Prostate gland (tissue), 2 donors: ENCODE data around the gene PTPRK. TPM values are rescaled to one million over a fixed set of nuclear protein-coding genes. Genes with fewer than 3 reads are reported as not detected.

Experiments
- DNase-seq: peaks from one replicate; pipeline ENCODE4 v3.0.0-alpha.2; 2019; ENCODE audit warnings: low spot score
- H3K27ac ChIP-seq, 2 donors: fragments of 200-600 bp; sonication (generic); 2 replicates each; pipeline ENCODE4 v1.5.1; 2017 to 2019
- H3K27me3 ChIP-seq: fragments of 200-600 bp; sonication (generic); replicated peaks from 2 replicates; pipeline ENCODE4 v1.5.1; 2019; ENCODE audit not compliant: insufficient read depth
- H3K36me3 ChIP-seq, 2 donors: fragments of 200-600 bp; sonication (generic); 1 replicate in 1 of 2; 2 replicates in 1 of 2; pipeline versions ENCODE4 v1.5.1 to v1.8.1; 2017 to 2019
- H3K4me1 ChIP-seq: fragments of 200-600 bp; sonication (generic); replicated peaks from 2 replicates; pipeline ENCODE4 v1.5.1; 2019
- H3K4me3 ChIP-seq, 2 donors: fragments of 200-600 bp; sonication (generic); 2 replicates each; pipeline ENCODE4 v1.5.1; 2017 to 2019
- H3K9me3 ChIP-seq: fragments of 200-600 bp; sonication (generic); 2 replicates; pipeline ENCODE4 v1.5.1; 2017
- POLR2A ChIP-seq: fragments of 450-650 bp; IDR thresholded peaks from one replicate; pipeline ENCODE4 v1.6.1; 2016; ENCODE audit warnings: antibody characterized with exemption, mild to moderate bottlenecking
- POLR2AphosphoS5 ChIP-seq: sonication (generic); formaldehyde crosslinking; IDR thresholded peaks from one replicate; pipeline ENCODE4 v1.6.1; 2017; ENCODE audit warnings: antibody characterized with exemption
- WGBS: methylation state at CpG from one replicate; pipeline ENCODE4 v1.1.5; 2018; 5-methylcytosine and 5-hydroxymethylcytosine counted together
- intact Hi-C: fragments of 100-400 bp; cut with DNase I; formaldehyde crosslinking; loops from one replicate; pipeline ENCODE4 v1.14.2; 2022
- total RNA-seq, 2 donors: library from RNA; depleted of rRNA; stranded (reverse); fragments of >200 nt; gene quantifications; one replicate each; pipeline ENCODE4 v1.1.0, GENCODE V29; 2016
- TF ChIP-seq, protein P1 (sequence below), 4 experiments: fragments of 200-600 bp in 2 of 4; fragments of 450-650 bp in 2 of 4; sonication (generic) in 2 of 4; IDR thresholded peaks; 1 replicate in 3 of 4; 2 replicates in 1 of 4; pipeline ENCODE4 v1.5.1; 2016 to 2019; ENCODE audit warnings: antibody characterized with exemption in 4 of 4, mild to moderate bottlenecking in 2 of 4, moderate library complexity in 2 of 4

Gene PTPRK
- total RNA-seq, 2 donors from 2014 or later = 32.0 to 64.6 TPM

DNA sequence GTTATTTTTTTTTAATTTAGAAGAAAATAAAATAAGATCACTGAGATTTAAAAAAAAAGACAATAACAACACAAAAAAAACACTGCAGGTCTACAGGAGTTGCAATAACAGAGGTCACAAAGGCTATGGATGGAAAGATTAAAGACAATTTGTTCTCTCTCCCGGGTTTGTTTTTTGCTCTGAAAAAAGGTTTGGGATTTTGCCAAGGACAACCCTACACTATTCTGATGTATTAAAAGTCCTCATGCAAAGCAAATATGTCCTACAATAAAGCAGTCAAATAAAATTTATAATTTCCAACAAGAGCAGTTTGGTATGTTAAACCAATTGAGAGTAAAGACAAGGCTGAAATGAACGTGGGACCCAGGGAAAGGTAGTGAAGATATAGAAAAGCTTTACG, 55.6 kb downstream of the PTPRK start:
- Histone ChIP-seq H3K36me3 (no peaks in the 10 kb centered on the region), H3K9me3 (no peaks in the 10 kb centered on the region), H3K27me3 (no peaks in the 10 kb centered on the region), H3K4me1 (no peaks in the 10 kb centered on the region), H3K4me3 (no peak overlapping the region), H3K27ac (no peak overlapping the region)
- WGBS = 37% methylated on average over 3 of the region's 3 CpGs
- intact Hi-C loops = no loop called here
- DNase-seq = no peak
- TF ChIP-seq POLR2AphosphoS5 = no peak
- TF ChIP-seq, protein P1, sequence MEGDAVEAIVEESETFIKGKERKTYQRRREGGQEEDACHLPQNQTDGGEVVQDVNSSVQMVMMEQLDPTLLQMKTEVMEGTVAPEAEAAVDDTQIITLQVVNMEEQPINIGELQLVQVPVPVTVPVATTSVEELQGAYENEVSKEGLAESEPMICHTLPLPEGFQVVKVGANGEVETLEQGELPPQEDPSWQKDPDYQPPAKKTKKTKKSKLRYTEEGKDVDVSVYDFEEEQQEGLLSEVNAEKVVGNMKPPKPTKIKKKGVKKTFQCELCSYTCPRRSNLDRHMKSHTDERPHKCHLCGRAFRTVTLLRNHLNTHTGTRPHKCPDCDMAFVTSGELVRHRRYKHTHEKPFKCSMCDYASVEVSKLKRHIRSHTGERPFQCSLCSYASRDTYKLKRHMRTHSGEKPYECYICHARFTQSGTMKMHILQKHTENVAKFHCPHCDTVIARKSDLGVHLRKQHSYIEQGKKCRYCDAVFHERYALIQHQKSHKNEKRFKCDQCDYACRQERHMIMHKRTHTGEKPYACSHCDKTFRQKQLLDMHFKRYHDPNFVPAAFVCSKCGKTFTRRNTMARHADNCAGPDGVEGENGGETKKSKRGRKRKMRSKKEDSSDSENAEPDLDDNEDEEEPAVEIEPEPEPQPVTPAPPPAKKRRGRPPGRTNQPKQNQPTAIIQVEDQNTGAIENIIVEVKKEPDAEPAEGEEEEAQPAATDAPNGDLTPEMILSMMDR (IDR thresholded peaks at IDR 0.05) = no peak

DNA sequence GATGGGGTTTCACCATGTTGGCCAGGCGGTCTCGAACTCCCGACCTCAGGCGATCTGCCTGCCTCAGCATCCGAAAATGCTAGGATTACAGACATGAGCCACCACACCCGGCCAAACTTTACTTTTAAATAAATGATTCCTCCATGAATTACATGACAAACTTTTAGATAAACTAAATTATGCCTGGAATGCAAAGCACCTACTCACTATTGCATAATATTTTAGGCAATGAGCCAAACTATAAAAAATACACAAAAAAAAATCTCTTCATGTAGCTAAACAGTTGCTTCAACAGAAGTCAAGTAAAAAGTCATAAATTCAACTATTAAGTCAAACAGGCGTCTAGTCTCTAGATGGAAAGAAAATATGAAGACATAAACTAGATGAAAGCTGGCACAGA, 56.5 kb downstream of the PTPRK start:
- no peak for TF ChIP-seq POLR2AphosphoS5
- TF ChIP-seq, protein P1 (IDR thresholded peaks at IDR 0.05) = no peak
- WGBS = 85% methylated on average over 7 of the region's 7 CpGs
- Histone ChIP-seq H3K27ac (no peak overlapping the region), H3K27me3 (no peaks in the 10 kb centered on the region), H3K36me3 (no peaks in the 10 kb centered on the region), H3K4me3 (no peak overlapping the region), H3K9me3 (no peaks in the 10 kb centered on the region), H3K4me1 (no peaks in the 10 kb centered on the region)
- DNase-seq = no peak
- intact Hi-C loops = no loop called here

DNA sequence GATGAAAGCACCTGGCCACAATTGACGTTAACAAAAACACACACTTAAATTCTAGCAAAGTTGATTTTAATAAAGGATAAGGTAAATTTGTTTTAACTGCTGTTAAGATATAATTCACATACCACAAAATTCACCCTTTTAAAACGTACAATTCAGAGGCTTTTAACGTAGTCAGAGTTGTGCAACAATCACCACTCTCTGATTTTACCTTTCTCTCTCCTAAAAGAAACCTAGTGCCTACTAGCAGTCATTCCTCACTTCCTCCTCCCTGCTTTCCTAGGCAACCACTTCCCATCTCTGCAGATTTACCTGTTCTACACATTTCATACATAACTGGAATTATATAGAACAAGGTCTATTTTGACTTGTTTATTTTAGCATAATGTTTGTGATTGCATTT, 58.9 kb downstream of the PTPRK start:
- DNase-seq = no peak
- H3K27ac ChIP-seq = no peak overlapping the region
- no peaks in the 10 kb centered on the region for H3K27me3 ChIP-seq
- H3K4me1 ChIP-seq = no peaks in the 10 kb centered on the region
- WGBS = 58% methylated on average over 3 of the region's 3 CpGs
- no peak overlapping the region for H3K4me3 ChIP-seq
- H3K36me3 ChIP-seq = no peaks in the 10 kb centered on the region
- intact Hi-C loops = no loop called here
- TF ChIP-seq POLR2AphosphoS5 (no peak), POLR2A (no peak)
- TF ChIP-seq, protein P1 (IDR thresholded peaks at IDR 0.05) = no peak
- H3K9me3 ChIP-seq = no peaks in the 10 kb centered on the region

DNA sequence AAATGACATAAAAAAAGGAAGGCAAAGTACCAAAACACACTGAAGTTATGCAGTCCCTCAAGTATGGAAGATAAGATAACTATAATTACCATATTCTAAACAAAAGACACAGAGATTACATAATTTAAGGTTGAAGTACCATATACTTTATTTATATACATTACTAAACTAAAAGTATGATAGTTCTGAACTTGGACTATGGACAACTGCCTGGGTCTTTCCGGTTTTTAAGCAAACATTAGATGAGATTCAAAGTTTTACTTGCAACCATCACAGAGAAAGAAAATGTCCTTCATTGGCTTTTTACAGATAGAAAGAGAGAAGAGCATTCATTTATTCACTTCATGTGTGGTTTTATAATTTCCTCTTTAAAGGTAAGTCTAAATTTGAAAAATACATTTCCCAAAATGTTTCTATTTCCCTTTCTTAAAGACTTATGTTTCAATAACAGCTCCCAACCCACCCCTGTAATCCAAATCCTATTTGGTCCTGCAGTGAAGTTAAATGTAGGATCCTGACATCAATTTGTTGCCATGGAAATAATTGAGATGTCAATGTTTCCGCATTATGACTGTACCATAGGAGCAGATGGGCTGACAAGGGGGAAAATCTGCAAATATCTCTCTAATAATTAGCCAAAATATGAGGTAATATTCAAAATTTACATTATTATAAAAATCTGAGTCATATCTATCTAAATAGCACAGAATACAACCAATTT, 63.7 kb downstream of the PTPRK start:
- Histone ChIP-seq H3K4me3 (no peak overlapping the region), H3K4me1 (no peaks in the 10 kb centered on the region), H3K27me3 (no peaks in the 10 kb centered on the region), H3K9me3 (no peaks in the 10 kb centered on the region), H3K36me3 (no peaks in the 10 kb centered on the region), H3K27ac (no peak overlapping the region)
- no peak for TF ChIP-seq POLR2AphosphoS5
- TF ChIP-seq POLR2A = no peak
- TF ChIP-seq, protein P1 (IDR thresholded peaks at IDR 0.05) = no peak
- intact Hi-C loops = no loop called here
- 71% methylated on average over 2 of the region's 2 CpGs for WGBS
- DNase-seq = no peak

DNA sequence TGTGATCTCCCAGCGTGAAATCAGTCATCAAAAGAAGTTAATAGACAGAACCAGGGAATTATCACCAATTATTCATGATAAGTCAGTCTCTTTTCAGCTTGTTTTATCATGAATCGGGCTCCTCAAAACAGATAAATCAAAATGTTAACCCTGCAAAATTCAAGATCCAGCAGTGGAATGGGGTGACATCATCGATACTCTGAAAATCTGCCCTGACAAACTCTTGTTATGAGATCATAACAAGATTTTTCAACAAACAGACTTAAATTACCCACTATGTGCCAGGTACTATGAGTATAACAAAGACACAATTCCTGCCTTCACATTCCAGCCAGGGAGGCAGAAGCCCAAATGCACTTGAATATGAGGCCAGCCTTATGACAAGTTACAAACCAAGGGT, 64.4 kb downstream of the PTPRK start:
- Histone ChIP-seq H3K27ac (no peak overlapping the region), H3K4me1 (no peaks in the 10 kb centered on the region), H3K36me3 (no peaks in the 10 kb centered on the region), H3K4me3 (no peak overlapping the region), H3K9me3 (no peaks in the 10 kb centered on the region), H3K27me3 (no peaks in the 10 kb centered on the region)
- intact Hi-C loops = no loop called here
- TF ChIP-seq, protein P1 (IDR thresholded peaks at IDR 0.05) = no peak
- TF ChIP-seq POLR2AphosphoS5 (no peak), POLR2A (no peak)
- WGBS = 89% methylated on average over 3 of the region's 3 CpGs
- DNase-seq = no peak
